Kidney epithelial cell (primary cell): ENCODE results near the gene TTC39B. TPM values are rescaled to one million over a fixed set of nuclear protein-coding genes. Genes with fewer than 3 reads are reported as not detected.

Experiments
- DNase-seq: peaks from one replicate; pipeline ENCODE4 v3.0.0-alpha.2; 2010; ENCODE audit warnings: low read depth
- H3K27me3 ChIP-seq: 2 replicates; pipeline ENCODE4 v1.6.0; 2011; ENCODE audit warnings: low read length; ENCODE audit not compliant: control insufficient read depth, insufficient read depth
- H3K36me3 ChIP-seq: 2 replicates; pipeline ENCODE4 v1.5.1; 2011; ENCODE audit warnings: low read length; ENCODE audit not compliant: control insufficient read depth, insufficient read depth
- H3K4me3 ChIP-seq: 2 replicates; pipeline ENCODE4 v1.5.1; 2011; ENCODE audit warnings: low read depth, mild to moderate bottlenecking, control low read depth, low read length
- CTCF ChIP-seq: IDR thresholded peaks from 2 replicates; pipeline ENCODE4 v1.5.1; 2011; ENCODE audit warnings: mild to moderate bottlenecking, moderate library complexity, low read length, control low read depth, inconsistent platforms; ENCODE audit not compliant: insufficient read depth, poor library complexity, severe bottlenecking
- total RNA-seq: library from RNA; depleted of rRNA; stranded (reverse); fragments of >200 nt; gene quantifications from 2 replicates; pipeline ENCODE4 v1.2.3, GENCODE V29; 2015

Gene TTC39B
- total RNA-seq, 1 donor from 2014 or later, result 10.6 TPM

GRCh38 chr9:15139469-15139868 is 167.5 kb downstream of the TTC39B start:
- no peak for DNase-seq
- no peak for TF ChIP-seq CTCF
- H3K27me3 ChIP-seq, result no peaks in the 10 kb centered on the region
- no peak overlapping the region for H3K4me3 ChIP-seq
- no peaks in the 10 kb centered on the region for H3K36me3 ChIP-seq

- Histone ChIP-seq H3K4me3 (no peak overlapping the region), H3K36me3 (no peaks in the 10 kb centered on the region), H3K27me3 (no peaks in the 10 kb centered on the region)
- no peak for TF ChIP-seq CTCF
- no peak for DNase-seq
Observed at GRCh38 chr9:15138357-15138686, 168.7 kb downstream of the TTC39B start.

- no peak overlapping the region for H3K4me3 ChIP-seq
- DNase-seq, result no peak
- TF ChIP-seq CTCF, result no peak
- H3K36me3 ChIP-seq, result no peaks in the 10 kb centered on the region
- no peaks in the 10 kb centered on the region for H3K27me3 ChIP-seq
Observed at GRCh38 chr9:15137658-15138356, 169.2 kb downstream of the TTC39B start.

- no peaks in the 10 kb centered on the region for H3K27me3 ChIP-seq
- no peaks in the 10 kb centered on the region for H3K36me3 ChIP-seq
- TF ChIP-seq CTCF, result no peak
- DNase-seq, result no peak
- no peak overlapping the region for H3K4me3 ChIP-seq
Observed at GRCh38 chr9:15137089-15137488, 169.9 kb downstream of the TTC39B start.

- TF ChIP-seq CTCF, result no peak
- DNase-seq, result no peak
- H3K36me3 ChIP-seq, result no peaks in the 10 kb centered on the region
- no peak overlapping the region for H3K4me3 ChIP-seq
- no peaks in the 10 kb centered on the region for H3K27me3 ChIP-seq
Observed at GRCh38 chr9:15136646-15137045, 170.4 kb downstream of the TTC39B start.

- H3K4me3 ChIP-seq, result no peak overlapping the region
- TF ChIP-seq CTCF, result peak; percentile 88
- no peaks in the 10 kb centered on the region for H3K27me3 ChIP-seq
- H3K36me3 ChIP-seq, result no peaks in the 10 kb centered on the region
- peak; percentile 23 for DNase-seq
Observed at GRCh38 chr9:15135164-15135792, 171.7 kb downstream of the TTC39B start.
